ENCODE data around the gene PRAME.

GRCh38 chr22:22569218-22569617 is 10.2 kb upstream of the PRAME start:
- TF ChIP-seq EZH2 (IDR thresholded peaks at IDR 0.05; ENCODE audit: insufficient read depth, poor library complexity, severe bottlenecking) (no peak), EZH2phosphoT487 (IDR thresholded peaks at IDR 0.05; ENCODE audit: insufficient read depth, low read depth) (no peak)
